Ovary (tissue), 9 donors: ENCODE measurements around the gene MRPS2. TPM values are rescaled to one million over a fixed set of nuclear protein-coding genes. Genes with fewer than 3 reads are reported as not detected.

Source experiments
- DNase-seq, 5 donors: peaks; one replicate each; pipeline ENCODE4 v3.0.0-alpha.2; 2019 to 2020
- H3K27ac ChIP-seq, 2 donors: fragments of 200-600 bp; one replicate each; pipeline versions ENCODE4 v1.5.1 to v1.8.0; 2019 to 2022
- H3K27me3 ChIP-seq: fragments of 200-600 bp; one replicate; pipeline ENCODE4 v1.8.0; 2022
- H3K36me3 ChIP-seq: fragments of 200-600 bp; sonication (generic); one replicate; pipeline ENCODE4 v1.5.1; 2019
- H3K4me1 ChIP-seq: one replicate; pipeline ENCODE4 v1.8.1; 2013; ENCODE audit warnings: mild to moderate bottlenecking, moderate library complexity; ENCODE audit not compliant: insufficient read depth
- H3K4me3 ChIP-seq: fragments of 200-600 bp; sonication (generic); one replicate; pipeline ENCODE4 v1.5.1; 2017
- H3K9me3 ChIP-seq, 2 donors: fragments of 200-600 bp in 1 of 2; sonication (generic) in 1 of 2; one replicate each; pipeline versions ENCODE4 v1.5.1 to v1.8.1; 2013 to 2019; ENCODE audit warnings: mild to moderate bottlenecking in 1 of 2, moderate library complexity in 1 of 2
- EP300 ChIP-seq: sonication (generic); formaldehyde crosslinking; IDR thresholded peaks from one replicate; pipeline ENCODE4 v1.6.1; 2017; ENCODE audit warnings: antibody characterized with exemption
- POLR2A ChIP-seq: fragments of 450-650 bp; IDR thresholded peaks from one replicate; pipeline ENCODE4 v1.6.1; 2017; ENCODE audit warnings: antibody characterized with exemption, mild to moderate bottlenecking, moderate library complexity
- WGBS, 3 donors: extraction: QIAGEN DNeasy Blood & Tissue Kit in 1 of 3; methylation state at CpG; one replicate each; pipeline versions ENCODE4 v1.1.5 to v1.1.7; 2013 to 2017; 5-methylcytosine and 5-hydroxymethylcytosine counted together
- intact Hi-C, 4 donors: fragments of 100-400 bp; cut with DNase I; formaldehyde crosslinking; loops; one replicate each; pipeline versions ENCODE4 v1.11.0 to v1.15.1; 2022 to 2023
- polyA plus RNA-seq, 2 donors: library from polyadenylated mRNA; stranded (reverse); fragments of 200-250 nt in 1 of 2; fragments of 350-450 nt in 1 of 2; fragmentation: Illumina TruSeq in 1 of 2; extraction: RNeasy Lipid Tissue Mini Kit (QIAGEN cat#74804) in 1 of 2; gene quantifications; one replicate each; pipeline ENCODE4 v1.2.3, GENCODE V29; 2013 to 2014
- total RNA-seq, 7 donors: library from RNA; depleted of rRNA in 2 of 7; stranded (reverse); fragments of >200 nt in 2 of 7; fragmentation: NEBNext Ultra II Directional in 3 of 7; extraction: Animal tissue kit (Norgen Biotek cat#: 25700) in 3 of 7; gene quantifications; one replicate each; pipeline versions ENCODE4 v1.1.0 to v1.2.4, GENCODE V29; 2016 to 2023
- TF ChIP-seq, protein P1 (sequence below), 3 donors: fragments of 450-650 bp in 2 of 3; fragments of 200-600 bp in 1 of 3; IDR thresholded peaks; one replicate each; pipeline versions ENCODE4 v1.5.1 to v1.8.0; 2016 to 2022; ENCODE audit warnings: antibody characterized with exemption in 3 of 3, mild to moderate bottlenecking in 1 of 3
- donor health status: DM: no; HTN: no; CAD: no; lungs with moderate emphysema.
- donor health status: DM: no; HTN: no; CAD: no.
- donor health status: Bipolar disorder and iron deficiency.
- donor health status: DM: yes; HTN: yes; CAD: no.
- donor health status: DM: no; HTN: no; CAD: no.
- donor health status: DM: yes; HTN: yes; CAD: no.

The MRPS2 gene
- total and polyA plus RNA-seq, 9 donors: 9.7 to 53.2 (median 30.4) TPM

DNA sequence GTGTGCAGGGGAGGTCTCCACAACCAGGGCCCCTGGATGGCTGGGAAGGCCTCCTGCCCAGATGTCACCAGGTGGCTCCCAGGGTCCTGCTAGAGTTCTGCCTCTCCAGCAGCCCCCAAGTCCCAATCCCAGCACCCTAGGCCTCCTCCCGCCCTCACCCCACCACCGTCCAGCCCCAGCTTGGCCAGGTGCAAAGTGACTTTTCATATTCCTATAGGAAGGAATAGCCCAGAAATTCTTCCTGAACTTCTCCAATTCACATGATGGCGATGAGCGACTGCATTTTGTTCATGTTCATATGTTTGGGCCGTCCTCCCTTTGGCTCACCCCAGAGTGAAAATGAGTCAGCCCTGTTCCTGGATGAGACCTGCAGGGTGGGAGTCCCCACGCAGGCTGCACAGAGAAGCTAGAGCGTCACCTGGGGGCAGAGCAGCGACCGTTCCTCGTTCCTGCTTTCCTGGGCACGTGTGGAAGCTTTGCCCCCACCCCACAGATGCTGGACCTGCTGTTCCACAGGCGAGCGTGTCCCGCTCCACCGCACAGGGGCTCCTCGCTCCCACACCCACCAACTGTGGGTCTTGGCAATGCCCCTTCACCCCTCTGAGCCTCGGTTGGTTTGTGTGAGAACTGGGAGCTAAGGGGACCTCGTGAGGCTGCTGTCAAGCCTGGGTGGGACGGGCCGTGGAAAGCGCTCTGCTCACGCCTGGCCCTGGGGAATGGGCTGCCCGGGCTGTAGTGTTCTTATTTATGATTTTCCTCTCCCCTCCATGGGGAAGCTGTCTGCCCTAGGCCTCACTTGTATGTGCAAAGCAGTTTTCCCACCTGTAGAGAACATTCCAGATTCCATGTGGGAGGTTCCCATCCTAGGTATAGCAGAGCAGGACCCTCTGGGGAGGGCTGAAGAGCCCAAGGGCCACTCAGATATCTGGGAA, 6.9 kb downstream of the MRPS2 start:
- no peaks in the 10 kb centered on the region for H3K9me3 ChIP-seq
- intact Hi-C loops: no loop called here
- peak in 3 of 5 donors; percentile 6 to 22 (median 6) for DNase-seq
- no peaks in the 10 kb centered on the region for H3K4me1 ChIP-seq
- no peak overlapping the region for H3K27ac ChIP-seq
- no peaks in the 10 kb centered on the region for H3K27me3 ChIP-seq
- H3K4me3 ChIP-seq: no peak overlapping the region
- TF ChIP-seq EP300 (no peak), POLR2A (no peak)
- TF ChIP-seq, protein P1, sequence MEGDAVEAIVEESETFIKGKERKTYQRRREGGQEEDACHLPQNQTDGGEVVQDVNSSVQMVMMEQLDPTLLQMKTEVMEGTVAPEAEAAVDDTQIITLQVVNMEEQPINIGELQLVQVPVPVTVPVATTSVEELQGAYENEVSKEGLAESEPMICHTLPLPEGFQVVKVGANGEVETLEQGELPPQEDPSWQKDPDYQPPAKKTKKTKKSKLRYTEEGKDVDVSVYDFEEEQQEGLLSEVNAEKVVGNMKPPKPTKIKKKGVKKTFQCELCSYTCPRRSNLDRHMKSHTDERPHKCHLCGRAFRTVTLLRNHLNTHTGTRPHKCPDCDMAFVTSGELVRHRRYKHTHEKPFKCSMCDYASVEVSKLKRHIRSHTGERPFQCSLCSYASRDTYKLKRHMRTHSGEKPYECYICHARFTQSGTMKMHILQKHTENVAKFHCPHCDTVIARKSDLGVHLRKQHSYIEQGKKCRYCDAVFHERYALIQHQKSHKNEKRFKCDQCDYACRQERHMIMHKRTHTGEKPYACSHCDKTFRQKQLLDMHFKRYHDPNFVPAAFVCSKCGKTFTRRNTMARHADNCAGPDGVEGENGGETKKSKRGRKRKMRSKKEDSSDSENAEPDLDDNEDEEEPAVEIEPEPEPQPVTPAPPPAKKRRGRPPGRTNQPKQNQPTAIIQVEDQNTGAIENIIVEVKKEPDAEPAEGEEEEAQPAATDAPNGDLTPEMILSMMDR (IDR thresholded peaks at IDR 0.05): no peak
- H3K36me3 ChIP-seq: peaks cover 3% of the 10 kb centered on the region
- 82 to 84% (median 83%) methylated on average over 23 of the region's 23 CpGs for WGBS, 3 donors

DNA sequence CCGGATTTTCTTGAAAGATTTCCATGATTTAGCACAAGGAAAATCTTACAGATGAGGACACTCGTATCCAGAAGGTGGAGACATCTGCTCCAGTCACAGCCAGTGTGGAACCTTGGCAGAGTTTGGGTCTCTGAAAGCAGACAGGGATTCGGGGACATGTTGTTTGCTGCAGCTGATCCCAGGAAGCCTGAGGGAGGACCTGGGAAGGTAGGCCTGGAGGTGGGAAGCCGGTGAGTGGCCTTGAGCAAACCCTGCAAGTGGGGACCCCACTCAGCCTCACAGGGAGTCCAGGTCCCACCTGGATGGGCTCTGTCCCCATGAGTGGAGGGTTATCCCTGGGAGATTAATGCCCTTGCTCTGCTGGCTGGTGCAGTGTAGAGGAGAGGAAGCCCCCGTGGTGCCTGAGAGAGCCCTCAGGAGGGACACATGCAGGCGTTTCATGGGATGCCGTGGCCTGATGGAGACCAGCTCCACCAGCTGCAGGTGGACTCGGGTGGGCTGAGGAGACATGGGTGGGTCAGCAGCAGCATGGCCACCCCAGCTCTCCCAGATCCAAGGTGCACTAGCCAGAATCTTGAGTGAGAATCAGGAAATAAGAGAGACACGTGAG, 7.8 kb downstream of the MRPS2 start:
- no peaks in the 10 kb centered on the region for H3K27me3 ChIP-seq
- 90 to 91% (median 90%) methylated on average over 9 of the region's 9 CpGs for WGBS, 3 donors
- DNase-seq: peak in 3 of 5 donors; percentile 3 to 8 (median 8)
- TF ChIP-seq EP300 (no peak), POLR2A (no peak)
- TF ChIP-seq, protein P1 (IDR thresholded peaks at IDR 0.05): no peak
- H3K9me3 ChIP-seq: no peaks in the 10 kb centered on the region
- H3K27ac ChIP-seq: no peak overlapping the region
- intact Hi-C loops: no loop called here
- H3K4me1 ChIP-seq: no peaks in the 10 kb centered on the region
- H3K36me3 ChIP-seq: peaks cover 3% of the 10 kb centered on the region
- H3K4me3 ChIP-seq: no peak overlapping the region

DNA sequence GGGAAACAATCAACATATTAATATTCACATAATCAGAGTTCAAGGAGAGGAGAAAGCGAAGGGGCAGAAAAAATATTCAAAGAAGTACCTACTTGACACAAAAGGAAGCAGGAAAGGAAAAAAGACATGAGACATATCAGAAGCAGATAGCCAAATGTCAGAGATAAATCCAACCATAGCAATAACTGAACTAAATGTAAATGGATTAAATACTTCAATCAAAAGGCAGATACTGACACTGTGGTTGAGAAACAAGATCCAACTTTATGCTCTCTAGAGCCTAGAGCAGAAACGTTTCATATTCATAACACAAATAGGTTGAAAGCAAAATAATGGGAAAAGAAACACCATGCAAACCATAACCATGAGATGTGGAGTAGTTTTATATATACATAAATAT, 9.0 kb downstream of the MRPS2 start:
- H3K4me1 ChIP-seq: no peaks in the 10 kb centered on the region
- no peaks in the 10 kb centered on the region for H3K27me3 ChIP-seq
- WGBS, 3 donors: 79 to 84% (median 79%) methylated on average over 2 of the region's 2 CpGs
- H3K4me3 ChIP-seq: no peak overlapping the region
- no peak overlapping the region for H3K27ac ChIP-seq
- no peaks in the 10 kb centered on the region for H3K9me3 ChIP-seq
- intact Hi-C loops: no loop called here
- H3K36me3 ChIP-seq: no peaks in the 10 kb centered on the region
- no peak for TF ChIP-seq POLR2A
- TF ChIP-seq, protein P1 (IDR thresholded peaks at IDR 0.05): no peak
- no peak for TF ChIP-seq EP300
- DNase-seq: no peak

DNA sequence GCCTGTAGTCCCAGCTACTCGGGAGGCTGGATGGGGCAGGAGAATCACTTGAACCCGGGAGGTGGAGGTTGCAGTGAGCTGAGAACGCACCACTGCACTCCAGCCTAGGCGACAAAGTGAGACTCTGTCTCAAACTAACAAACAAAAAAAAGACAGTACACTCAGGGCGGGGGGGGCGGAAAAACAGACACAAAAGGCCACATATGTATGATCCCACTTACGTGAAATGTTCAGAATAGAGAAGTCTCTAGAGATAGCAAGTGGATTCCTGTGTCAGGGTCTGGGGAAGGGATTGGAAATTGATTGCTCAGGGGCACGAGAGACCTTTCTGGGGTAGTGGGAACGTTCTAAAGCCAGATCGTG, 11.7 kb downstream of the MRPS2 start:
- no peaks in the 10 kb centered on the region for H3K9me3 ChIP-seq
- no peaks in the 10 kb centered on the region for H3K36me3 ChIP-seq
- intact Hi-C loops: no loop called here
- no peak overlapping the region for H3K4me3 ChIP-seq
- WGBS, 3 donors: 73 to 79% (median 76%) methylated on average over 10 of the region's 10 CpGs
- DNase-seq: no peak
- H3K27ac ChIP-seq: no peak overlapping the region
- TF ChIP-seq, protein P1 (IDR thresholded peaks at IDR 0.05): no peak
- TF ChIP-seq POLR2A (no peak), EP300 (no peak)
- H3K4me1 ChIP-seq: no peaks in the 10 kb centered on the region
- no peaks in the 10 kb centered on the region for H3K27me3 ChIP-seq
